ENCODE results near the gene LCTL. TPM values are rescaled to one million over a fixed set of nuclear protein-coding genes. Genes with fewer than 3 reads are reported as not detected.
"Not testable (repeated sequence)": the region's sequence is repeated elsewhere in the genome, so short reads cannot be mapped to it uniquely, and the experiment has no call there.

The LCTL gene
- polyA plus RNA-seq, 1 donor: 0.14 TPM

DNA sequence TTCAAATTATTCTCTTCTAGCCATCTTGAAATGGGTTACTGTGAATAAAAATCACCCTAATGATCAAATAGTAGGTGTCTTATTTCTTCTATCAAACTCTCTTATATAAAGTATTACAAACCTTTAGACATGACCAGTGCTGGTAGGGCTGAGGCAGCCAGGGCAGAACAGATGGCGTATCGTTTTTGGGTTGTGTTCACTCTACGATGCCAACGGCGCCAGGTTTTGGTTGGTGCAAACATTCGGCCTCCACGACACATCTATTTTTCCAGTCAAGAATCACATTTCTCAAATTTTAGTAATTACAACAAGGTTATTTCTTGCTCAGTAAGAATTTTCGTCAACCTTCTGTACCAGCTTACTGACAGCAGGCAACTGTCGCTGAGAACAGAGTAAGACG is 63.3 kb downstream of the LCTL start:
- DNase-seq (ENCODE audit: low read depth): no peak

DNA sequence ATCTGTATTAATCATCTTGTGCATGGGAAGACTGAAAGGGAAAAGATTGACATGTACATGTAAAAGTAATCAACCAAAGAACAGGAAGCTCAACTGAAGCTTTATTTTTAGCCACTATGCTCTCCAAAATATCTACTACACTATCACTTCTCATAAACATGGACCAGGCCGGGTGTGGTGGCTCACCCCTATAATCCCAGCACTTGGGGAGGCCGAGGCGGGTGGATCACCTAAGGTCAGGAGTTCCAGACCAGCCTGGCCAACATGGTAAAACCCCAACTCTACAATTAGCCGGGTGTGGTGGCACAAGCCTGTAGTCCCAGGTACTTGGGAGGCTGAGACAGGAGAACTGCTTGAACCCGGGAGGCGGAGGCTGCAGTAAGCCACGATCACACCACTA is 65.5 kb downstream of the LCTL start:
- DNase-seq (ENCODE audit: low read depth): not testable (repeated sequence)

- DNase-seq (ENCODE audit: low read depth): peak; percentile 19
Measured at GRCh38 chr15:66498501-66499386, 67.1 kb downstream of the LCTL start.

Other genes starting within 250 kb of the LCTL start
- gene TIPIN, start 209.3 kb downstream of the LCTL start, polyA plus RNA-seq (ENCODE audit: insufficient read length): 12.0 TPM
- 109 TPM for gene MAP2K1, start 179.1 kb downstream of the LCTL start, polyA plus RNA-seq (ENCODE audit: insufficient read length)
- 33.7 TPM for gene SNAPC5, start 68.2 kb downstream of the LCTL start, polyA plus RNA-seq (ENCODE audit: insufficient read length)
- gene RPL4, start 61.1 kb downstream of the LCTL start, polyA plus RNA-seq (ENCODE audit: insufficient read length): 6,035 TPM
- gene ZWILCH, start 60.7 kb downstream of the LCTL start, polyA plus RNA-seq (ENCODE audit: insufficient read length): 13.4 TPM
- gene SMAD6, start 136.2 kb upstream of the LCTL start, polyA plus RNA-seq (ENCODE audit: insufficient read length): 3.7 TPM